T-helper 9 cell (primary cell): Measurements from ENCODE around the gene JAKMIP3.

ENCODE experiments used
- DNase-seq: peaks from one replicate; pipeline ENCODE4 v3.0.0-alpha.2; 2020

JAKMIP3 gene

DNA sequence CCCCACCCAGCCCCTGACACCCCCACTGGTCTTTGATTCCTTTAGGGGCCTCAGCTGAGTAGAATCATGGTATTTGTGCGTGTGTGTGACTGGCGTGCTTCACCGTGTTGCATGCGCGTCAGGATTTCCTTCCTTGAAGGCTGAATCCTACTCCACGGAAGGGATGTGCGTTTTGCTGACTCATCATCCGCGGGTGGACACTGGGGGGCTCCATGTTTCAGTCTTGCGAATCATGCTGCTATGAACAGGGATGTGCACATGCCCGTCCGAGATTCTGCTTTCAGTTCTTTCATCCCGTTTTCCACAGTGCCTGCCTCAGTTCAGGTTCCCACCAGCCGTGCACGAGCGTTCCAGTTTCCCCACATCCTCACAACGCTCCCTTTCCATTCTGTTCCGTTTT is 20.9 kb upstream of the JAKMIP3 start:
- DNase-seq, result no peak

- DNase-seq, result no peak
Measured at GRCh38 chr10:132045324-132045723, 20.4 kb upstream of the JAKMIP3 start.

GRCh38 chr10:132047575-132048293 is 18.0 kb upstream of the JAKMIP3 start:
- no peak for DNase-seq

DNA sequence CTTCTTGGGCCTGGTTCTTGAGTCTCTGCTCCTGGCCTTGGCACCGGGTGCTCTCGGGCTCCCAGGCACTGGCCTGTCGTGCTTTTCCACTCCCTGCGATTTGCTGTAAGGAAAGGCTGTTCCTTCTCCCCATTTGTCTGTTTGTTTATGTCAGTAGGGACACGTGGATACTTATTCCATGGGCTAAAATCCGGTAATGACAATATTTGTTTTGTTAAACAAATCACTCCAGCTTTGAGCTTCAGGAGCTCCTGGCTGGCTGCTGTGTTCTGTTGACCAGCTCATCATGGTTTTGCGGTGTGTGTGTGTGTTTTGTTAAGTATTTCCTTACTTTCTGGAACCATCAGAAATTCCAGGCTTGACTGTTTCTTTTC is 17.5 kb upstream of the JAKMIP3 start:
- no peak for DNase-seq

DNA sequence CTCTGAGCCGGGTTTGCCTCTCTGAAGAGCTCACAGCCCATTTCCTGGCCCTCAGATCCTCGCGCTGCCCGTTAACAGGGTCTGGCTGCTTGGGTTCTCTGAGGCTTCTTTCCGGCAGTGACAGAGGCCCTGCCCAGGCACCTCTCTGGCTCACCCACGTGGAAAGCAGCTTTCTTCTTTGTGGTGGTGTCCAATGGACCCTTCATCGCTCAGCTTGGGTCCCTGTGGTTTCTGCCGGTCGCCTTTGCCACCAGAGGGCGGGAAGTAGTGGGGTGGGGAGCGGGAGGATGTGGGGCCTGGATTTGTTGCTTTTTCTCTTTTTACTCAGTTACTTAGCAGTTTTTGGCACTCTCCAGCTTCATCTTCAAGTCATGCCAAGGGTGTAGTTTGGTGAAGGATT is 15.6 kb upstream of the JAKMIP3 start:
- no peak for DNase-seq

DNA sequence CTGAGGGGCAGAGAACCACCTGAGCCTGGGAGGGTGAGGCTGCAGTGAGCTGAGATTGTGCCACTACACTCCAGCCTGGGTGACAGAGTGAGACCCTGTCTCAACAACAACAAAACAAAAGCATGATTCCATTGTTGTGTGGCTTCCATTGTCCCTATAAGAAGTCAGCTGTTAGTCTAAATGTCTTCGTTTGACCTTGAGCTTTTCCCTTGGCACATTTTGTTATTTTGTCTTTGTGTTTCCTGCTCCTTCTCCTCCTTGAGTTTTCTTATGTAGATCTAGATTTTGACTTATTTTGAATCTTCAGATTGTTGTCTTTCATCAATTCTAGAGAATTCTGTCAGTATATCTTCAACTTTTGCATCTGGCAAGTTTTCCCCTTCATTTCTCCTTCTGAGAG is 13.6 kb upstream of the JAKMIP3 start:
- no peak for DNase-seq

DNA sequence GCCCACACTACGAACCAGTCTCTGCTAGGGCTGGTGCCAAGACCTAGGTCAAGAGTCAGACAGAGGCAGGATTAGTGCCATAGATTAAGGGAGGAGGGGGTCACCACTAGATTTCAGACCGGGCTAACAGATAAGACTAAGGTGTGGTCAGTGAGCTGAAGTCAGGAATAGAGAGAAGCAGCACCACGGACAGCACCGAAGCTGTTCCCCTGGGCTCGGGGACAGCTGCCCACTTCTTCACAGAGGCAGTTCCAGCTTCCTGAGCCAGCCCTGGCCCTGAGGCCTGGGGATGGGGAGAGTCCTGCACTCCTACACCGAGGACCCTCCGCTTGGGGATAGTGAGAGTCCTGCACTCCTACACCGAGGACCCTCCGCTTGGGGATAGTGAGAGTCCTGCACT is 11.2 kb upstream of the JAKMIP3 start:
- no peak for DNase-seq

DNA sequence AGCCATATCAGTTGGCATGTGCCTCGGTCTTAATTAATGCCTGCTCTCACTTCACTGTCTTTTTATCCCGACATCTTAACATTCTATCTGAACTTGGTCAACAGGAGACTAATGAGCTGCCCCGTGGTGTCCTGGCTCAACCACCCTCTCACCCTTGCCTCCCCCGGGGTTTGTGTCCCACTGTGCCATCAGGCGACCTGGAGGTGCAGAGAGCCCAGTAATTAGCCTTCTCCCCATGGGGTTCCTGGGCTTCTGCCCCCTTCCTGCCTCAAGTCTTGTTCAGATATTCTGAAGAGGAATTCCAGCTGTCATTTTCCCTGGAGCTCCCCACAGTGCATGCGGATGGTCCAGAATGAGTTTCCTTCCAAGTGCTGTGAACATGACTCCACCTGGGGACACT is 10.1 kb upstream of the JAKMIP3 start:
- DNase-seq, result no peak

GRCh38 chr10:132056663-132057062 is 9.1 kb upstream of the JAKMIP3 start:
- DNase-seq, result no peak

DNA sequence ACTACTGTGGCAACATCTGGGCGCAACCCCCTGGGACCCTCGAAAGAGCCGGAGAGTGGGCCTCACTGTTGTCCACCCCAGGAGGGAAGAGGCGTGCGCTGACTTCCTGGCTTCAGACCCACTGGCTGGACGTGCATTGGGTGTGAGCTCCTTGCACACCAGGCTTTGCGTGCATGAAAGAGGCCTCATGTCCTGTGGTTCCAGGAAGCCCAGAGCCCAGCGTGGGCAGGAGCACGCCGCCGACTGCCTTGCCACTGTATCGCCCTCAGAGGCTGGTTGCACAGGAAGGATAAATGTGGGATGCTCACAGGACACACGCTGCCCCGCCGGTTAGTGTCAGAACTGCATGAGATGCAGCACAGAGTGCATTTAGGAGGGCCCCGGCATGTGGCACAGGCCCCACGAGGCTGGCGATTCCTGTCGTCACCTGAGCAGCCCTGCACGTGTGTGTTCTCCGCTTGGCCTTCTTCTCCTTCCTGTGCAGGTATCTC is 8.5 kb upstream of the JAKMIP3 start:
- no peak for DNase-seq

DNA sequence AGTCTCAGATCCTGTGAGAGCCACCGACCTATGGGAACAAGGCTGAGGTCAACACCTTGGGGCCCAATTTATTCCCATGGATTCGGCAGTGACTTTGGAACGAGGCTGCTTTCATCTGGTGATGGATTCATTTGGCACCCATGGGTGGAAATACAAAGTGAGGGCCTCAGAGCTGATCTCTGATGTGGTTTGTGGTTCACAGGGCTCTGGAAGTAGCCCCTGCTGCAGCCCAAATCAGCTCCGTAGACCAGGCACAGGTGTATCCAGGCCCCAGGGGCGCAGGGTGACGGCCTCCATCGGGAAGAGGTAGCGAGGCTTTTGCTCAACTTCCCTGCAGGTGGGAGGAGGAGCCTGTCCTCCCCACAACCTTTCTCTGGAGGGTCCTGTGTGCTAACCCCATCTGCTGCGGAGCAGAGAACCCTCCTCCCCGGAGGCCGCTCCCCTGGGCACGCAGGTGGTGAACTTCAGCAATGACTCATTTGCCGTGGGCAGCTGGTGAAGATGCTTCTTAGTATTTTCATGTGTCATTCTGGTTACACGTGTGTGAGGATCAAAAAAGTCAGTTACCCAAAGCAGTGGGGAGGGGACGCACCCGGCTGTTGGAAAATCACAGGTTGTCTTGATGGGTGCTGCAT is 7.5 kb upstream of the JAKMIP3 start:
- no peak for DNase-seq

DNA sequence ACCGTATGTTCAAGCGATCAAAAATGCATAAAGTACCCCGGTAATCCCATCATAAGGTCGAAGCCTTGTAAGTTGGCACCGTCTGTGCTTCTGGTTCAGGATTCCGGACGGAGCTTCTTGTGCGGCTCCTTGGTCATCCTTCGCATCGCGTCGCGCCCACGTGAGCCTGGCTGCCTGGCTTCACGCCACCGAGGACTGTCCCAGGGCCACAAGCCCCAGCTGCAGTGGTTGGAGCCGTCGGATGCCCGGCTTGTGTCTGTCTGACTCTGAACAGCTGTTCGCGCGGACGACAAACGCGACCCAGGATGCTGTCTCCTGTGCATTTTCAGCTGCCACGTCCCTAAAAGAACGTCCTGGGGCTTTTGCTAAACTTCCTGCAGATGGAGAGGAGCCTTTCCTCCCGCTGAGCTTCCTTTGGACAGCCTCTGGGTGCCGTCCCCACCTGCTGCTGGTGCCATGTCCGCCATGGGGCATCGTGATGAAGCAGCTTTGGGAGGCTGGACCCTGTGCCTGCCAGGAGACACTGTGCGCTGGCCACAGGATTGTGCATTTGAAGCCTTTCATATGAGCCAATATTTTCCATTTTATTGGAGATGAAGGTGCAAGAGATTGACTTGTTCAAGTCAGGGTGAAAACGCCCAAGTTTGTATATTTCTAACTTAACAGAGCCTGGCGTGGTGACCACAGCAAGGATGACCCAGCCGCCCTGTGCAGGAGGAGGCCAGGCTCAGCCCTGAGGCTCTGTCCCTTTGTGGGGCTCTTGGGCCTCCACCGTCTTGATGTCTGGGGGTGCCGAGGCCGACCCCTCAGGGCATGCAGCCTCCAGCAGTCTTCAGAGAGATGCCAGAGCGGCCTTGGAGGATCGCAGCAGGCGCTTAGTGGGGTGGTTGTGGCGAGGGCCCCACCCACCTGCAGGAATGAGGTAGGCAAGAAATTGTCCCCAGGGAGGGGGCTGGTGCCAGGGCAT is 6.7 kb upstream of the JAKMIP3 start:
- DNase-seq, result no peak

- no peak for DNase-seq
Measured at GRCh38 chr10:132059760-132060508, 5.8 kb upstream of the JAKMIP3 start.

DNA sequence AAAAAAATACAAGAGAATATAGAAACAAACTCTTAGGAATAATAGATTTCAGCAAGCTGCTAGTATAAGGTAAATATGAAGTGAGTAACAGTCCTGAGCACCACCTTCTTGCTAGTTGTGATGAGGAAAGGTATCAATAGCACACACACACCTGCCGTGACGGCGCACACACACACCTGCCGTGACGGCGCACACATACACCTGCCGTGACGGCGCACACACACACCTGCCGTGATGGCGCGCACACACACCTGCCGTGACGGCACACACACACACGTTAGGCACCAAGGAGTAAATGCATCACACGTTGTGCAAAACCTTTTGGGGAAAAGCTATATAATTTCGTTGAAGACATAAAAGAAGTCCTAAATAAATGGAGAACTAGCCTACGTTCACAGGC is 4.7 kb upstream of the JAKMIP3 start:
- DNase-seq, result no peak

- DNase-seq, result no peak
Measured at GRCh38 chr10:132061465-132061864, 4.3 kb upstream of the JAKMIP3 start.

GRCh38 chr10:132062116-132062515 is 3.6 kb upstream of the JAKMIP3 start:
- DNase-seq, result no peak

GRCh38 chr10:132062641-132063390 is 2.9 kb upstream of the JAKMIP3 start:
- DNase-seq, result no peak

DNA sequence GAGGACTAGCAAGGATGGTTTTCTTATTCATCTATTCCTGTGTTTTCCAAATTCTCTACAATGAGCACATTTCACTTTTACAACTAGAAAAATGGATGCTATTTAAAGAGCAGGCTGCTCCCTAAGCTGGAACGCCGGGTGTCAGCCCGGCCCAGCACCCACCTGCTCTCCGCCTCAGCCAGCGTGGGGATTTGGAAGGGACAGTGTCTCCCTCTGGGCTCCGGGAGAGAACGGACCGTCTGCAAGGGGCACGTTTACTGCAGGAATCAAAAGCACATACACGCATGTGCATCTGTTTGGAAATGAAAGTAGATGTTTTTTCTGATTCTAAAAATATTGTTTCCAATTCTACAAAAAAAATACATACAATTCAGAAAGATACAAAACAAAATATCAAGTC is 2.3 kb upstream of the JAKMIP3 start:
- DNase-seq, result no peak

DNA sequence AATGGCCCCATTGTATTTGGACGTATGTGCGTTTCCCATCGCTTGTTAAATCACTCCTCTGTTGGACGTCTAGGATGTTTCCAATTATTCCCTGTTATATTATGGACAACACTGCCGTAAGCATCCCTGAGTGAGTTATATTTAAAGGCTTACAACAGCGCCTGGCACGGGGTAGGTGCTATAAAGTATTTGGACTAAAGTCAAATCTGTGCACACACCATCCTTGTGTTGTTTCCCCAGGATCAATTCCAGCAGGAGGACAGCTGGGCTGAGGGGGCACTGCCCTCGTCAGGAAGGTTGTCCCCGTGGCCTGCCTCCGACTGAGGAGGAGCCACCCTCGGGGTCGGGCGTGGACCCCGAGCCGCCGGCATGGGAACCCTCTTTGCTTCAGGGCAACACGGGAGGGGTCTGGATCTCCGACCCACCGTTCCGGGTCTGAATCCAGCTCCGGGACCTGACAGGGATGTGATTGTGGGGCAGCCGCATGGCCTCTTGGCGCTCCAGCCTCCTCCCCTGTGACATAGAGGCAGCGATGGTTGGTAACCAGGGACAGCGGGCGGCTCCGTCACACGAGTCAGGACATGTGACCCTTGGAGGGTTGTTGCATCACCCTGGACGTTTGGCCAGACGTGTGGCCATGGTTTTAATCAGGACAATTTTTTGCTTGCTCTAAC is 1.5 kb upstream of the JAKMIP3 start:
- no peak for DNase-seq

DNA sequence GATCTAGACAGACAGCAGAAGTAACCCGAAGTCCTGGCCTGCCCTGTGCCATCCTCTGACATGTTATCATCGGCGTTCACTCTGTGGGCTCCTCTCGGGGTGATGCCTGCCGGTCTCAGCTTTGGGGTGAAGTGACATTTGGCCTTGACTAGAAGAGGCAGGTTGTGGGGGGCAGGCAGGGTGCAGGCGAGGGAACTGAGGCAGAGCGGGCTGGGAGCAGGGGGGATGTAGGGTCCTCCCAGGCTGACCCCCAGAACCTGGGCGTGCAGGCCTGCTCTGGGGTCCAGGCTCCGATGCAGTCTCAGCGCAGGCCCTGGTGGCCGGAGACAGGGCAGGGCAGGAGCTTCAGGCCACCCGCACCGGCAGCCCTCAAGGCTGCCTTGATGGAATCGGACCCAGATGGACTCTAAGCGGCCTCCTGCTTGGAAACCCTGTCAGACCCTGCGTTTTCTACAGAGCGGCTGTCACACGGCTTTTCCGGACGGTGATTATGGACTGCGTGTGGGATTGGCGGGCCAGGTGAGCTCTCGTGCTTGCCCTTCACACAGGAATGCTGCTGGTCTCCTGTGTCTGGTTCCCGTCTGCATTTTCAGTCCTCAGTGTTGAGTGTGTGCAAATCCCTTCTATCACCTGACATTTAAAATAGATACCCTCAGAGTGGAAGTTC is 842 bp upstream of the JAKMIP3 start:
- no peak for DNase-seq

DNA sequence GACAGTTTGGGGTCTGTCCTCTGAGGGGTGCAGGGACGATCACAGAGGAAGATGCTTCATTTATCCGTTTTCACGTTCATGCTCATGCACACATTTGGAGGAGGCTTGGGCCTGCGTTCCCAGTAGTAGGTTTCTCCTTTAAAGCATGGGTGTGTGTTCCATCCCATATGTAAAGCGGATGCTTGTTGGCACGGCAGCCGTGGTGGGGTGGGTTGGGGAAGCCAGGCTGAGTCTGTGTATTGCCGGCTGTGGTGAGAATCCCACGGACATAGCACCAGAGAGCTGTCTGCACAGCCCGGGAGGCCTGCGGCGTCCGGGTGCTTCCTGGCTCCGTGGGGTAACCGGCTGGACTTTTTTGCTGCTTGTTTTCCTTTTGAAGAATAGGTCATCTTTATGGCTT is 440 bp downstream of the JAKMIP3 start:
- no peak for DNase-seq
